ENCODE data around the gene CPXM2.

Gene CPXM2

DNA sequence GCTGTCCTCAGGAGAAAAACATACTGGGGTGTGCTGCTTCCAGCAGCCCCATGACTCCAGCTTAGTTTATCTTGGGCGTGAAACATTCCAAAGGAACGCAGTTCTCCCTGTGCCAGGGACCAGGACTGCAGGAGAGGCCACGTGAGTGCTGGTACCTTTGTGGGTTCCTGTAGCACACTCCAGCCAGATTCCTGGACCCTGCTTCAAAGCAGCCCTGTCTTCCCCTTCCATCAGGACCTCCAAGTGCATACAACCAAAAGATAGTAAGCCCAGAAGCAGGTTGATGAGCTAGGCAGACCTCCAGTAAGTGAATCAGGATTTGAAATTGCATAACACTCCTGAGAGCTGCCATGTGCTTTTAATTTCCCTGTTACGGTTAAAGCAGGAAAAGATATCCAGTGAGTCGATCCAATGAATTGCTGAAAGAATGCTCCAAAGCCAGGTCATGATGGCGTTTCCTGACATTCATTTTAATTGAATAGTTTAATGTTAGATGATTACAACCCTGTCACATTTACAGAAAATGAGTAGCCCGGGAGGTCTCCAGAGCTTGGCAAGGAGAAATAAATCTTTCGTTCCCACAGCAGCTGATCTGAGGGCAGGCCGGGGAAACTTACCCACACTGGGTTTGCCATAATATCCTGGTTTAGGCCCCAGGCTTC lies 38.9 kb upstream of the CPXM2 start:
- Histone ChIP-seq H4K20me1 (ENCODE audit: low read depth, low read length) (no peaks in the 10 kb centered on the region), H3K36me3 (ENCODE audit: low read length) (no peaks in the 10 kb centered on the region), H3K27ac (ENCODE audit: low read depth, low read length) (no peak overlapping the region), H3K4me2 (ENCODE audit: low read depth, low read length, poor library complexity, severe bottlenecking) (no peak overlapping the region), H3K79me2 (ENCODE audit: insufficient read depth, low read length) (no peaks in the 10 kb centered on the region), H3K4me3 (ENCODE audit: insufficient read depth, low read length, poor library complexity, severe bottlenecking) (no peak overlapping the region), H3K9me3 (ENCODE audit: insufficient read depth, low read length) (peaks cover 12% of the 10 kb centered on the region), H3K27me3 (ENCODE audit: low read length) (no peaks in the 10 kb centered on the region), H3F3A (ENCODE audit: insufficient read depth) (no peaks in the 10 kb centered on the region), H3K9me2 (replicated peaks; ENCODE audit: insufficient read depth, low read length) (no peaks in the 10 kb centered on the region), H3K9ac (ENCODE audit: low read length) (no peak overlapping the region), H2AFZ (ENCODE audit: low read depth, low read length, severe bottlenecking) (no peak overlapping the region)
- TF ChIP-seq, protein P1, sequence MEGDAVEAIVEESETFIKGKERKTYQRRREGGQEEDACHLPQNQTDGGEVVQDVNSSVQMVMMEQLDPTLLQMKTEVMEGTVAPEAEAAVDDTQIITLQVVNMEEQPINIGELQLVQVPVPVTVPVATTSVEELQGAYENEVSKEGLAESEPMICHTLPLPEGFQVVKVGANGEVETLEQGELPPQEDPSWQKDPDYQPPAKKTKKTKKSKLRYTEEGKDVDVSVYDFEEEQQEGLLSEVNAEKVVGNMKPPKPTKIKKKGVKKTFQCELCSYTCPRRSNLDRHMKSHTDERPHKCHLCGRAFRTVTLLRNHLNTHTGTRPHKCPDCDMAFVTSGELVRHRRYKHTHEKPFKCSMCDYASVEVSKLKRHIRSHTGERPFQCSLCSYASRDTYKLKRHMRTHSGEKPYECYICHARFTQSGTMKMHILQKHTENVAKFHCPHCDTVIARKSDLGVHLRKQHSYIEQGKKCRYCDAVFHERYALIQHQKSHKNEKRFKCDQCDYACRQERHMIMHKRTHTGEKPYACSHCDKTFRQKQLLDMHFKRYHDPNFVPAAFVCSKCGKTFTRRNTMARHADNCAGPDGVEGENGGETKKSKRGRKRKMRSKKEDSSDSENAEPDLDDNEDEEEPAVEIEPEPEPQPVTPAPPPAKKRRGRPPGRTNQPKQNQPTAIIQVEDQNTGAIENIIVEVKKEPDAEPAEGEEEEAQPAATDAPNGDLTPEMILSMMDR (IDR thresholded peaks at IDR 0.05; ENCODE audit: insufficient read depth, low read length, poor library complexity, severe bottlenecking): no peak
- no peak for TF ChIP-seq EZH2phosphoT487 (conservative IDR thresholded peaks at IDR 0.05; ENCODE audit: low read length)

DNA sequence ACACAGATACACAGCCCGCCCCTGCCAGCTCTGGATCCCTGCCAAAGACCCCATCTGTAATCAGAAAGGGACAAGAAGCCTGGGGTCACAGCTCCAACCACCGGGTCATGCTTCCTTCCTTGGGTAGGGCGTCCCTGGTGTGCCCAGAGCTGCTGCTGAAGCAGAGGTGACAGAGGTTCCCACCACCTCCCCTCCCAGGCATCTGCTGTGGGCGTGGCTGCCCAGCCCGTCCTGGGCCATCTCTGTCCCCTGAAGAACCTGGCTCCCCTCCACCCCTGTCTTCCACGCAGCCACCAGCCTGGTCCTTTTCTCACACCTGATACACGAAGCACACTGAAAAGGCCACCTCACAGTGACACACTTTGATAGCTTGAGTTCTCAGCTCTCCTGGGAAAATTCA lies 38.2 kb upstream of the CPXM2 start:
- Histone ChIP-seq H3K9me2 (replicated peaks; ENCODE audit: insufficient read depth, low read length) (no peaks in the 10 kb centered on the region), H3K27me3 (ENCODE audit: low read length) (no peaks in the 10 kb centered on the region), H2AFZ (ENCODE audit: low read depth, low read length, severe bottlenecking) (no peak overlapping the region), H3K36me3 (ENCODE audit: low read length) (no peaks in the 10 kb centered on the region), H3K4me3 (ENCODE audit: insufficient read depth, low read length, poor library complexity, severe bottlenecking) (no peak overlapping the region), H3F3A (ENCODE audit: insufficient read depth) (no peaks in the 10 kb centered on the region), H3K9ac (ENCODE audit: low read length) (no peak overlapping the region), H3K79me2 (ENCODE audit: insufficient read depth, low read length) (no peaks in the 10 kb centered on the region), H3K27ac (ENCODE audit: low read depth, low read length) (no peak overlapping the region), H3K4me2 (ENCODE audit: low read depth, low read length, poor library complexity, severe bottlenecking) (no peak overlapping the region), H4K20me1 (ENCODE audit: low read depth, low read length) (no peaks in the 10 kb centered on the region), H3K9me3 (ENCODE audit: insufficient read depth, low read length) (peaks cover 12% of the 10 kb centered on the region)
- TF ChIP-seq, protein P1 (IDR thresholded peaks at IDR 0.05; ENCODE audit: insufficient read depth, low read length, poor library complexity, severe bottlenecking): no peak
- no peak for TF ChIP-seq EZH2phosphoT487 (conservative IDR thresholded peaks at IDR 0.05; ENCODE audit: low read length)

DNA sequence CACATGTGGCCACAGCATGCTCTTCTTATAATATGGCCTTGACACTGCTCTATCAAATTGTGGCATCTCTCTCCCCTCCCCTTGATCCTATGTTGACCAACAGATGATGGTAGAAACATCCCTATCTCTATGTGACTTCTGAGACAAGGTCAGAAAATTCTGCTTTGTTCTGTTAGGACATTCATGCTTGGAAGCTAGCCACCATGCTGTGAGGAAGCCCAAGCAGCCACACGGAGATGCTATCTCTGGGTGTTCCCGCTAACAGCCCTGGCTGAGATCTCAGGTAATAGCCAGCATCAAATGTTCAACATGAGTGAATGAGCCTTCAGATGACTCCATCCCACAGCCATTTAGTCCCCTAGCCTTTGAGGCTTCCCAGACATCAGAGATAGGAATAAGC lies 36.8 kb upstream of the CPXM2 start:
- H3K9me2 ChIP-seq (replicated peaks; ENCODE audit: insufficient read depth, low read length): no peaks in the 10 kb centered on the region
- no peaks in the 10 kb centered on the region for H3K36me3 ChIP-seq (ENCODE audit: low read length)
- TF ChIP-seq, protein P1 (IDR thresholded peaks at IDR 0.05; ENCODE audit: insufficient read depth, low read length, poor library complexity, severe bottlenecking): no peak
- no peak for TF ChIP-seq EZH2phosphoT487 (conservative IDR thresholded peaks at IDR 0.05; ENCODE audit: low read length)
- H3K4me2 ChIP-seq (ENCODE audit: low read depth, low read length, poor library complexity, severe bottlenecking): no peak overlapping the region
- peaks cover 12% of the 10 kb centered on the region for H3K9me3 ChIP-seq (ENCODE audit: insufficient read depth, low read length)
- no peak overlapping the region for H3K9ac ChIP-seq (ENCODE audit: low read length)
- no peak overlapping the region for H3K4me3 ChIP-seq (ENCODE audit: insufficient read depth, low read length, poor library complexity, severe bottlenecking)
- no peaks in the 10 kb centered on the region for H4K20me1 ChIP-seq (ENCODE audit: low read depth, low read length)
- H3K79me2 ChIP-seq (ENCODE audit: insufficient read depth, low read length): no peaks in the 10 kb centered on the region
- H3K27me3 ChIP-seq (ENCODE audit: low read length): no peaks in the 10 kb centered on the region
- H3F3A ChIP-seq (ENCODE audit: insufficient read depth): no peaks in the 10 kb centered on the region
- no peak overlapping the region for H2AFZ ChIP-seq (ENCODE audit: low read depth, low read length, severe bottlenecking)
- no peak overlapping the region for H3K27ac ChIP-seq (ENCODE audit: low read depth, low read length)

All from SU-DHL-6 (cell line).